A673 (cell line): Measurements from ENCODE around the gene PLET1. TPM values are rescaled to one million over a fixed set of nuclear protein-coding genes. Genes with fewer than 3 reads are reported as not detected.

Experiments
- BruUV-seq: library from RNA; stranded (reverse); fragments of 400-500 nt; replicated peaks from 2 replicates; lab custom pipeline; 2021; lab: Mats Ljungman, UMichigan
- CTCF ChIA-PET: fragments of 300-600 bp; sonication (Branson Sonifier 250); formaldehyde crosslinking; loops from one replicate; lab custom pipeline; 2022; ENCODE audit warnings: antibody characterized with exemption; lab: Charles Lee
- POLR2A ChIA-PET: fragments of 300-600 bp; sonication (Branson Sonifier 250); formaldehyde crosslinking; loops from one replicate; lab custom pipeline; 2022; ENCODE audit warnings: antibody characterized with exemption; ENCODE audit not compliant: low non-redundant PET; lab: Charles Lee
- DNase-seq: peaks from one replicate; pipeline ENCODE4 v3.0.0-alpha.2; 2015; ENCODE audit warnings: low spot score
- H3K27ac ChIP-seq: fragments of 200-600 bp; sonication (generic); 2 replicates; pipeline ENCODE4 v1.5.1; 2016; ENCODE audit warnings: mixed run types, low read depth, mild to moderate bottlenecking, mixed read lengths, antibody characterized with exemption, low read length; ENCODE audit not compliant: poor library complexity, severe bottlenecking
- H3K27me3 ChIP-seq: fragments of 200-600 bp; sonication (generic); replicated peaks from 2 replicates; pipeline ENCODE4 v1.6.1; 2017; ENCODE audit warnings: mixed run types, low read depth, mild to moderate bottlenecking, mixed read lengths, antibody characterized with exemption, low read length; ENCODE audit not compliant: insufficient read depth, poor library complexity
- H3K36me3 ChIP-seq: fragments of 200-600 bp; sonication (generic); 2 replicates; pipeline ENCODE4 v1.6.1; 2016; ENCODE audit warnings: mixed run types, mild to moderate bottlenecking, mixed read lengths, antibody characterized with exemption, low read length; ENCODE audit not compliant: insufficient read depth, poor library complexity, severe bottlenecking
- H3K4me1 ChIP-seq: fragments of 200-600 bp; sonication (generic); 2 replicates; pipeline ENCODE4 v1.6.1; 2017; ENCODE audit warnings: mixed run types, mild to moderate bottlenecking, mixed read lengths, antibody characterized with exemption, low read length; ENCODE audit not compliant: insufficient read depth, poor library complexity, severe bottlenecking
- H3K4me3 ChIP-seq: fragments of 200-600 bp; sonication (generic); 2 replicates; pipeline ENCODE4 v1.5.1; 2016; ENCODE audit warnings: low read depth, mixed run types, mild to moderate bottlenecking, mixed read lengths, low read length; ENCODE audit not compliant: poor library complexity, severe bottlenecking
- H3K9me3 ChIP-seq: fragments of 200-600 bp; sonication (generic); 2 replicates; pipeline ENCODE4 v1.6.1; 2016; ENCODE audit warnings: mixed run types, low read depth, mild to moderate bottlenecking, mixed read lengths, antibody characterized with exemption, low read length; ENCODE audit not compliant: poor library complexity, severe bottlenecking
- CTCF ChIP-seq: fragments of 300-800, 200-600 bp; sonication (generic); conservative IDR thresholded peaks from 2 replicates; pipeline ENCODE4 v1.5.1; 2017; ENCODE audit warnings: low read depth, mild to moderate bottlenecking, antibody characterized with exemption, low read length, moderate library complexity, mixed read lengths
- EZH2 ChIP-seq: fragments of 200-600 bp; sonication (generic); IDR thresholded peaks from 2 replicates; pipeline ENCODE4 v1.6.1; 2017; ENCODE audit warnings: borderline replicate concordance, low read depth, mild to moderate bottlenecking, mixed read lengths, antibody characterized with exemption, low read length; ENCODE audit not compliant: poor library complexity, severe bottlenecking
- intact Hi-C: fragments of 100-400 bp; cut with micrococcal nuclease; formaldehyde crosslinking; loops from one replicate; pipeline ENCODE4 v1.10.0; 2022; ENCODE audit not compliant: unreplicated experiment
- total RNA-seq: library from RNA; stranded (reverse); gene quantifications from 2 replicates; pipeline ENCODE4 v1.2.3, GENCODE V29; 2021

The PLET1 gene
- total RNA-seq, 1 experiment from 2014 or later = not detected

- no TSS peak for BruUV-seq
Observed at GRCh38 chr11:112212710-112213109, 48.0 kb downstream of the PLET1 start.

GRCh38 chr11:112212290-112212689 is 48.4 kb downstream of the PLET1 start:
- POLR2A ChIA-PET = no interaction called here
- CTCF ChIA-PET = no interaction called here
- TF ChIP-seq CTCF (no peak), EZH2 (no peak)
- Histone ChIP-seq H3K4me3 (no peak overlapping the region), H3K36me3 (no peaks in the 10 kb centered on the region), H3K27me3 (no peaks in the 10 kb centered on the region), H3K27ac (no peak overlapping the region), H3K4me1 (no peaks in the 10 kb centered on the region), H3K9me3 (no peaks in the 10 kb centered on the region)
- intact Hi-C loops = no loop called here
- no TSS peak for BruUV-seq
- no peak for DNase-seq

More at GRCh38 chr11:112212710-112213109, 48.0 kb downstream of the PLET1 start:
- TF ChIP-seq CTCF (no peak), EZH2 (no peak)
- no peaks in the 10 kb centered on the region for H3K27me3 ChIP-seq
- H3K36me3 ChIP-seq = no peaks in the 10 kb centered on the region
- no peak overlapping the region for H3K4me3 ChIP-seq
- H3K9me3 ChIP-seq = no peaks in the 10 kb centered on the region
- no peaks in the 10 kb centered on the region for H3K4me1 ChIP-seq
- intact Hi-C loops = no loop called here
- POLR2A ChIA-PET = no interaction called here
- DNase-seq = no peak
- H3K27ac ChIP-seq = no peak overlapping the region
- CTCF ChIA-PET = no interaction called here

GRCh38 chr11:112211536-112211935 is 49.1 kb downstream of the PLET1 start:
- TF ChIP-seq CTCF (no peak), EZH2 (no peak)
- Histone ChIP-seq H3K36me3 (no peaks in the 10 kb centered on the region), H3K27me3 (no peaks in the 10 kb centered on the region), H3K4me3 (no peak overlapping the region), H3K9me3 (no peaks in the 10 kb centered on the region), H3K27ac (no peak overlapping the region), H3K4me1 (no peaks in the 10 kb centered on the region)
- intact Hi-C loops = no loop called here
- POLR2A ChIA-PET = no interaction called here
- no peak for DNase-seq
- no TSS peak for BruUV-seq
- CTCF ChIA-PET = no interaction called here
